SU-DHL-6 (cell line): Measurements from ENCODE around the gene FCRL5.
"Not testable (repeated sequence)": the region's sequence is repeated elsewhere in the genome, so short reads cannot be mapped to it uniquely, and the experiment has no call there.

ENCODE experiments used
- H2AFZ ChIP-seq: fragments of 200-600 bp; sonication (generic); 2 replicates; pipeline ENCODE4 v1.6.1; 2014; ENCODE audit warnings: low read depth, mild to moderate bottlenecking, moderate library complexity, mixed read lengths, antibody characterized with exemption, low read length; ENCODE audit not compliant: severe bottlenecking
- H3F3A ChIP-seq: fragments of 200-600 bp; shearing (Covaris generic); 2 replicates; pipeline ENCODE4 v1.6.0; 2016; ENCODE audit warnings: antibody characterized with exemption, mild to moderate bottlenecking; ENCODE audit not compliant: insufficient read depth
- H3K27ac ChIP-seq: fragments of 200-600 bp; sonication (generic); 2 replicates; pipeline ENCODE4 v1.5.1; 2016; ENCODE audit warnings: low read depth, mild to moderate bottlenecking, low read length, moderate library complexity, mixed read lengths
- H3K27me3 ChIP-seq: fragments of 200-600 bp; sonication (generic), shearing (Covaris generic); 2 replicates; pipeline ENCODE4 v1.6.0; 2014; ENCODE audit warnings: mild to moderate bottlenecking, low read length
- H3K36me3 ChIP-seq: fragments of 200-600 bp; sonication (generic); 2 replicates; pipeline ENCODE4 v1.6.1; 2014; ENCODE audit warnings: mild to moderate bottlenecking, low read length, mixed read lengths
- H3K4me2 ChIP-seq: fragments of 300-600, 200-600 bp; shearing (Covaris generic), sonication (generic); 2 replicates; pipeline ENCODE4 v1.6.0; 2014; ENCODE audit warnings: low read length, low read depth, mild to moderate bottlenecking; ENCODE audit not compliant: poor library complexity, severe bottlenecking
- H3K4me3 ChIP-seq: fragments of 200-600 bp; sonication (generic); 2 replicates; pipeline ENCODE4 v1.5.1; 2014; ENCODE audit warnings: antibody characterized with exemption, low read length, mild to moderate bottlenecking, mixed read lengths; ENCODE audit not compliant: insufficient read depth, poor library complexity, severe bottlenecking
- H3K79me2 ChIP-seq: fragments of 200-600 bp; sonication (generic); 2 replicates; pipeline ENCODE4 v1.6.1; 2014; ENCODE audit warnings: mild to moderate bottlenecking, low read length, moderate library complexity; ENCODE audit not compliant: insufficient read depth
- H3K9ac ChIP-seq: fragments of 200-600 bp; sonication (generic); 2 replicates; pipeline ENCODE4 v1.7.0; 2014; ENCODE audit warnings: mild to moderate bottlenecking, low read length
- H3K9me2 ChIP-seq: fragments of 200-600 bp; sonication (generic); replicated peaks from 2 replicates; pipeline ENCODE4 v1.6.1; 2014; ENCODE audit warnings: low read length; ENCODE audit not compliant: insufficient read depth
- H3K9me3 ChIP-seq: fragments of 200-600 bp; sonication (generic); 2 replicates; pipeline ENCODE4 v1.6.1; 2014; ENCODE audit warnings: low read length, mixed read lengths; ENCODE audit not compliant: insufficient read depth
- H4K20me1 ChIP-seq: fragments of 200-600 bp; sonication (generic); 2 replicates; pipeline ENCODE4 v1.6.1; 2014; ENCODE audit warnings: low read depth, mild to moderate bottlenecking, antibody characterized with exemption, low read length, moderate library complexity, mixed read lengths
- CTCF ChIP-seq: fragments of 200-600 bp; sonication (generic); IDR thresholded peaks from one replicate; pipeline ENCODE4 v1.5.1; 2017; ENCODE audit warnings: antibody characterized with exemption, mild to moderate bottlenecking, low read length, moderate library complexity; ENCODE audit not compliant: insufficient read depth, poor library complexity, severe bottlenecking
- EZH2phosphoT487 ChIP-seq: fragments of 200-600 bp; sonication (generic), shearing (Covaris generic); conservative IDR thresholded peaks from 2 replicates; pipeline ENCODE4 v1.6.1; 2018; ENCODE audit warnings: mild to moderate bottlenecking, antibody characterized with exemption, low read length, moderate library complexity, mixed read lengths

Gene FCRL5

GRCh38 chr1:157566484-157567300 is 14.4 kb upstream of the FCRL5 start:
- Histone ChIP-seq H3K9me2 (no peaks in the 10 kb centered on the region), H3K4me3 (no peak overlapping the region), H3K9ac (peak overlapping the region; percentile 25), H3K27me3 (no peaks in the 10 kb centered on the region), H3K9me3 (no peaks in the 10 kb centered on the region), H3K4me2 (peak overlapping the region; percentile 68), H2AFZ (no peak overlapping the region), H3F3A (peaks cover 37% of the 10 kb centered on the region), H3K27ac (peak overlapping the region; percentile 81), H3K79me2 (no peaks in the 10 kb centered on the region), H4K20me1 (no peaks in the 10 kb centered on the region), H3K36me3 (no peaks in the 10 kb centered on the region)
- TF ChIP-seq CTCF = no peak
- TF ChIP-seq EZH2phosphoT487 = no peak

- Histone ChIP-seq H3K27me3 (no peaks in the 10 kb centered on the region), H3K4me3 (no peak overlapping the region), H3K9me2 (no peaks in the 10 kb centered on the region), H3F3A (peaks cover 22% of the 10 kb centered on the region), H3K9ac (no peak overlapping the region), H3K27ac (no peak overlapping the region), H3K4me2 (peak overlapping the region; percentile 54), H3K79me2 (no peaks in the 10 kb centered on the region), H3K9me3 (no peaks in the 10 kb centered on the region), H2AFZ (no peak overlapping the region), H3K36me3 (no peaks in the 10 kb centered on the region), H4K20me1 (no peaks in the 10 kb centered on the region)
- no peak for TF ChIP-seq EZH2phosphoT487
- no peak for TF ChIP-seq CTCF
Observed at GRCh38 chr1:157562515-157562914, 10.2 kb upstream of the FCRL5 start.

GRCh38 chr1:157558119-157558518 is 5.8 kb upstream of the FCRL5 start:
- Histone ChIP-seq H2AFZ (no peak overlapping the region), H3K4me3 (no peak overlapping the region), H3K27ac (no peak overlapping the region), H4K20me1 (no peaks in the 10 kb centered on the region), H3K36me3 (no peaks in the 10 kb centered on the region), H3K79me2 (no peaks in the 10 kb centered on the region), H3K27me3 (no peaks in the 10 kb centered on the region), H3K9me3 (no peaks in the 10 kb centered on the region), H3K9me2 (no peaks in the 10 kb centered on the region), H3F3A (peaks cover 9% of the 10 kb centered on the region; the same call in 1 of the 2 replicates), H3K4me2 (no peak overlapping the region), H3K9ac (no peak overlapping the region)
- no peak for TF ChIP-seq EZH2phosphoT487
- no peak for TF ChIP-seq CTCF

GRCh38 chr1:157548081-157548480 is 4.2 kb downstream of the FCRL5 start:
- H3K79me2 ChIP-seq, H3K9me3 ChIP-seq, H3K9ac ChIP-seq, H3K4me2 ChIP-seq, H2AFZ ChIP-seq, H3K9me2 ChIP-seq, H3K4me3 ChIP-seq, H3K27ac ChIP-seq, H4K20me1 ChIP-seq, H3F3A ChIP-seq, H3K36me3 ChIP-seq, H3K27me3 ChIP-seq: not testable (repeated sequence)
